ENCODE measurements around the gene ADAMTS5. TPM values are rescaled to one million over a fixed set of nuclear protein-coding genes. Genes with fewer than 3 reads are reported as not detected.
A peak's percentile ranks its signal among the peaks of the same experiment; 100 is the strongest.

The ADAMTS5 gene
- total RNA-seq, 6 experiments from 2014 or later: 0.43 to 1.1 (median 0.47) TPM

DNA sequence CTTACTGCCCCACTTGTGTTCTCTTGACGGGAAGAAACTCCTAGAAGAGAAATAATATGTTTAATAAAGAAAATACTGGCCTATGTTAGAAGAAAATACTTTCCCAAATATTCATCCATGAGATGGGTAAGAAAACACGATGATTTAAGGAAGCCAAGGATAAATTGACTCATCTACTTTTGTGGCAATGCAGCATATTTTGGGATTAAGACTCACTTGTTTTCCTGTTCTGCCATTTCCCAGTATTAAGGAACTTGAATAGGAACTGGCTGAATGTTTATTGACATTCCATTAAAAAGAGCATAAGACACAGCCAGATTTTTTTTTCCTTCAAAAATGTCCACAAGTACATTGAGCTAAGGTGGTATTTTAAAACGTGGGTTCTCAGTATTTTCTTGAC is 10.9 kb upstream of the ADAMTS5 start:
- intact Hi-C loops (cut with DNase I): no loop called here
- Histone ChIP-seq H3K9me3 (peaks cover 0 to 4% (median 0%) of the 10 kb centered on the region in 4 donors), H3K36me3 (no peaks in the 10 kb centered on the region), H3K27ac (no peak overlapping the region), H3K4me3 (no peak overlapping the region), H3K27me3 (no peaks in the 10 kb centered on the region), H3K4me1 (no peaks in the 10 kb centered on the region)
- ATAC-seq (no peak), DNase-seq (no peak)
- TF ChIP-seq, protein P1, sequence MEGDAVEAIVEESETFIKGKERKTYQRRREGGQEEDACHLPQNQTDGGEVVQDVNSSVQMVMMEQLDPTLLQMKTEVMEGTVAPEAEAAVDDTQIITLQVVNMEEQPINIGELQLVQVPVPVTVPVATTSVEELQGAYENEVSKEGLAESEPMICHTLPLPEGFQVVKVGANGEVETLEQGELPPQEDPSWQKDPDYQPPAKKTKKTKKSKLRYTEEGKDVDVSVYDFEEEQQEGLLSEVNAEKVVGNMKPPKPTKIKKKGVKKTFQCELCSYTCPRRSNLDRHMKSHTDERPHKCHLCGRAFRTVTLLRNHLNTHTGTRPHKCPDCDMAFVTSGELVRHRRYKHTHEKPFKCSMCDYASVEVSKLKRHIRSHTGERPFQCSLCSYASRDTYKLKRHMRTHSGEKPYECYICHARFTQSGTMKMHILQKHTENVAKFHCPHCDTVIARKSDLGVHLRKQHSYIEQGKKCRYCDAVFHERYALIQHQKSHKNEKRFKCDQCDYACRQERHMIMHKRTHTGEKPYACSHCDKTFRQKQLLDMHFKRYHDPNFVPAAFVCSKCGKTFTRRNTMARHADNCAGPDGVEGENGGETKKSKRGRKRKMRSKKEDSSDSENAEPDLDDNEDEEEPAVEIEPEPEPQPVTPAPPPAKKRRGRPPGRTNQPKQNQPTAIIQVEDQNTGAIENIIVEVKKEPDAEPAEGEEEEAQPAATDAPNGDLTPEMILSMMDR (IDR thresholded peaks at IDR 0.05): no peak
- no peak for TF ChIP-seq POLR2A (IDR thresholded peaks at IDR 0.05)
- WGBS (ENCODE audit: insufficient coverage, low coverage, low lambda C conversion rate, missing lambda C conversion rate): 52% methylated on average over 3 of the region's 3 CpGs

DNA sequence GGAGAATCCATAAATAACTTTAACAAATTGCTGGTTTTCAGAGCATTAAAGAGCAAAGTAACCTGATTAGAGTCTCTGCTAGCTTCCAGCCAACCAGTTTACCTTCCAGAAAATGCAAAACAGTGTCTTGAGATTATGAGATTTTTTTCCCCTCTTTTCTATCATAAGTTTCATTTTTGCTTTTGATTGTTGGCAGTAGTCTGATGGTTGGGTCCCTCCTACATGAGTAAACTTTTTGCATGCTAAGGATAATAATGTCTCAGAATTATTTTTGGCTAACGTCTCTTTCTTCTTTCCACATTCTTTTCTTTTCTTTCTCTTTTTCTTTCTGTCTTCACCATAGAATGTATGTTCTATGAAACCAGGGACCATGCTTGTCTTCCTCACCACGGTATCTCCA is 6.3 kb upstream of the ADAMTS5 start:
- DNase-seq (no peak), ATAC-seq (no peak)
- Histone ChIP-seq H3K36me3 (no peaks in the 10 kb centered on the region), H3K27me3 (peaks cover 0 to 3% of the 10 kb centered on the region in 2 donors), H3K27ac (no peak overlapping the region), H3K4me3 (no peak overlapping the region), H3K9me3 (no peaks in the 10 kb centered on the region), H3K4me1 (no peaks in the 10 kb centered on the region)
- intact Hi-C loops (cut with DNase I): no loop called here
- WGBS (ENCODE audit: insufficient coverage, low coverage, low lambda C conversion rate, missing lambda C conversion rate): 35% methylated on average over 2 of the region's 2 CpGs
- no peak for TF ChIP-seq POLR2A (IDR thresholded peaks at IDR 0.05)
- TF ChIP-seq, protein P1 (IDR thresholded peaks at IDR 0.05): no peak

DNA sequence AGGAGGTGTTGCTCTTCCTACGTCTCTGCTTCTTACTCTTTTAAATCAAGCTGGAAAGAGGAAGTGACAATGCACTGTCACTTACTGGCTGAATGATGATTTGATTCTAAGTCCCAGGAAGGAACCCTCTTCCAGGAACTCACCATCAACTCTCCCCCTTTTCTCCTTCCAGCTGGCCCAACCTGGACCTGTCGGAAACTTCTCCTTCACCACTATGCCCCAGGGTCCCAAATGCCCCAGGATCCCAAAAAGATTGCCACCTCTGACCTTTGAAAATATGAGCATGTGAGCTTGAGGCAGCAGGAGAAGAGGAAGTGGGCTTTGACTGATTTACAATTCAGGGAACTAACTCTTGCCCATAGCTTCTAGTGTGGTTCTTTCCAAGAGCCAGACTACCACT is 5.3 kb upstream of the ADAMTS5 start:
- WGBS (ENCODE audit: insufficient coverage, low coverage, low lambda C conversion rate, missing lambda C conversion rate): 5% methylated on average over 2 of the region's 2 CpGs

DNA sequence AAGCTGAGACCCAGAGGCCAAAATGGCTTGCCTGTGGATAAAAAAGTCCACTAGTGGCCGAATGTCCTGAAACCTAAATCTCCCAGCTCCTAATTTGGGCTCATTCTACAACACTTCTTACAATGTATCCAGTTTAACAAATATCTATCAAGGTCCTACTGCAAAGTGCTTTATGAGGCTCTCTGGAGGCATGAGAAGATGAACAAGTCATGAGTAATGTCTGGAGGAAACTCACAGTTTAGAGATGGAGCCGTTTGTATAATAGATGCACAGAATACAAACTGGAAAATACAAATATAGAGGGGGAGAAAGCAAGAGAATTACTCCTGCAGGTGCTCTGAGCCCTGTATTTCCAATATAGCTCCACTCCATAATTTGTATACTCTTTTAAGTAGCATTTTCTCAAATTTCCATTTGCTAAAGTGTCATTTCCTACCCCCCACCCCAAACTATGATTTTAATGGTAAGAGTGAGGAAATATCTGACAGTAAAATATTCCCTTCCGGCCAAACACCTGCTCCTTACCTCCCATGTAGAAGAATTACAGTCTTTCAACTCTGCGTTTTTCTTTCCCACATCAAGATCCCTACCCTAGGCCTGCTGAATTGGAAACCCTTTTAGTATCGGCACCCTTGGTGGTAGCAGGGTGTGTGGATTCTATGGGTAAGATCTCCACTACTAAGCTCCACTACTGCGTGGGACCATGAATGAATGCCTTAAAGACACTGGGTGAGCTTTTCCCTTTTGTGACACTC is 3.3 kb upstream of the ADAMTS5 start:
- Histone ChIP-seq H3K9me3 (no peaks in the 10 kb centered on the region), H3K27ac (no peak overlapping the region), H3K36me3 (no peaks in the 10 kb centered on the region), H3K27me3 (peaks cover 0 to 6% of the 10 kb centered on the region in 2 donors), H3K4me3 (no peak overlapping the region), H3K4me1 (peaks cover 0 to 20% (median 0%) of the 10 kb centered on the region in 4 donors)
- DNase-seq (no peak), ATAC-seq (no peak)
- TF ChIP-seq, protein P1 (IDR thresholded peaks at IDR 0.05): no peak
- WGBS (ENCODE audit: insufficient coverage, low coverage, low lambda C conversion rate, missing lambda C conversion rate): 68% methylated on average over 6 of the region's 6 CpGs
- intact Hi-C loops (cut with DNase I): no loop called here

More for the DNA sequence above, 5.3 kb upstream of the ADAMTS5 start:
- DNase-seq (no peak), ATAC-seq (peak in 2 of 4 donors; percentile 33 to 35)
- TF ChIP-seq, protein P1 (IDR thresholded peaks at IDR 0.05): no peak
- no peak for TF ChIP-seq POLR2A (IDR thresholded peaks at IDR 0.05)
- Histone ChIP-seq H3K36me3 (no peaks in the 10 kb centered on the region), H3K4me1 (peaks cover 0 to 3% (median 0%) of the 10 kb centered on the region in 4 donors), H3K27ac (no peak overlapping the region), H3K4me3 (no peak overlapping the region), H3K27me3 (peaks cover 0 to 3% of the 10 kb centered on the region in 2 donors), H3K9me3 (no peaks in the 10 kb centered on the region)
- intact Hi-C loops (cut with DNase I): no loop called here
